ENCODE measurements around the gene MACROD2. TPM values are rescaled to one million over a fixed set of nuclear protein-coding genes. Genes with fewer than 3 reads are reported as not detected.

MACROD2 gene
- total and polyA plus RNA-seq, 11 donors, result 0.54 to 5.4 (median 2.4) TPM

- Histone ChIP-seq H3K27ac (no peak overlapping the region), H3K9me3 (peaks cover 0 to 13% (median 0%) of the 10 kb centered on the region in 12 donors), H3K36me3 (no peaks in the 10 kb centered on the region), H3K4me3 (no peak overlapping the region), H3K4me1 (no peaks in the 10 kb centered on the region), H3K27me3 (no peaks in the 10 kb centered on the region)
- 66 to 92% (median 89%) methylated on average over 3 of the region's 3 CpGs for WGBS, 4 donors
- DNase-seq (no peak), ATAC-seq (no peak)
- TF ChIP-seq CTCF (IDR thresholded peaks at IDR 0.05), result no peak
- no peak for TF ChIP-seq POLR2A (IDR thresholded peaks at IDR 0.05)
- intact Hi-C loops (cut with DNase I), result loop anchor here in 1 of 10 donors (10.0 kb wide), 1 partner anchor 66 kb away; no protein-coding TSS in a partner anchor
Measured at GRCh38 chr20:14198416-14198815, 203.1 kb downstream of the MACROD2 start.

- DNase-seq (no peak), ATAC-seq (no peak)
- no peaks in the 10 kb centered on the region for H3K36me3 ChIP-seq
- H3K27me3 ChIP-seq, result no peaks in the 10 kb centered on the region
- no peak overlapping the region for H3K27ac ChIP-seq
- intact Hi-C loops (cut with DNase I), result loop anchor here in 1 of 10 donors (10.0 kb wide), 1 partner anchor 66 kb away; no protein-coding TSS in a partner anchor
- H3K9me3 ChIP-seq, result peaks cover 0 to 13% (median 0%) of the 10 kb centered on the region in 12 donors
- H3K4me3 ChIP-seq, result no peak overlapping the region
- no peaks in the 10 kb centered on the region for H3K4me1 ChIP-seq
- 36 to 45% (median 42%) methylated on average over 2 of the region's 2 CpGs for WGBS, 4 donors
- TF ChIP-seq CTCF (IDR thresholded peaks at IDR 0.05) (no peak), POLR2A (IDR thresholded peaks at IDR 0.05) (no peak)
Measured at GRCh38 chr20:14199111-14199510, 203.8 kb downstream of the MACROD2 start.

DNA sequence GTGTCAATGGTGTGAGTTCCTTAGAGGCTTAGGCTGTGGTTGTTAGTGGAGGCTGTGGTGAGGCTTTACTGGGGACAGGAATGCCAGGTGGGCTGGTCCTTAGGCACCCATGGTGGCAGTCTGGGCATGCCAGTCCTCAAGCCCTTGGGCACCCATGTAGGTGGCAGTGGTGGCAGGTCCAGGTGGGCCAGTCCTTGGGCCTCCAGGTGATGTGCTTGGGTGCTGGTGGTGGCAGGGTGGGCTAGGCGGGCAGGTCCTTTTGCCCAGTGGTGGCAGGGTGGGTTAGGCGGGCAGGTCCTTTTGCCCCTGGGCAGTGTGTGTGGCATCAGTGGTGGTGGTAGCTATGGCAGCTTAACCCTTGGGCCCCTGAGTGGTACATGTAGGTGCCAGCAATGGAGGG is 208.3 kb downstream of the MACROD2 start:
- 77 to 100% (median 94%) methylated on average over 2 of the region's 2 CpGs for WGBS, 4 donors
- H3K9me3 ChIP-seq, result peaks cover 0 to 13% (median 0%) of the 10 kb centered on the region in 12 donors
- TF ChIP-seq CTCF (IDR thresholded peaks at IDR 0.05) (no peak), POLR2A (IDR thresholded peaks at IDR 0.05) (no peak)
- H3K4me1 ChIP-seq, result no peaks in the 10 kb centered on the region
- no peak for ATAC-seq
- intact Hi-C loops (cut with DNase I), result no loop called here
- H3K27me3 ChIP-seq, result no peaks in the 10 kb centered on the region
- H3K36me3 ChIP-seq, result no peaks in the 10 kb centered on the region
- H3K4me3 ChIP-seq, result no peak overlapping the region
- no peak for DNase-seq
- H3K27ac ChIP-seq, result no peak overlapping the region

DNA sequence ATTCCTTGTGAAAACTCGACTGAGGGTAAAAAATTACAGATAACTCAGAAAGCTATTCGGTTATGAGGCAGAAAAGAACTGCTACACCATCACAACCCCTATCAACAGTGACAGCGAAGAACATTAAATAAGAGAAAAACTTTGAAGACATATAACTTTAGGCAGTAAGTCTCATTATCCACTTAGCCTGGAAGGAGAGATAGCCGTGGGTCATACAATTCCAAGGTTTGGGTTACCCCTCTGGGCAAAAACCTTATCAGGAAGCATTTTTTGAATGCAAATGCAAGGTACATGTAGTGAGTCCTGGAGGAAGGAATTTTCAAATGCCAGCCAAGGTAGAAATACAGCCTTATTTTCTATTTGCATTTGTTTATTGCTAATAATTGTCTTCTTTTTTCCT is 212.3 kb downstream of the MACROD2 start:
- H3K27ac ChIP-seq, result no peak overlapping the region
- no peaks in the 10 kb centered on the region for H3K27me3 ChIP-seq
- 40 to 60% (median 47%) methylated on average over 4 of the region's 4 CpGs for WGBS, 4 donors
- H3K4me3 ChIP-seq, result no peak overlapping the region
- TF ChIP-seq POLR2A (IDR thresholded peaks at IDR 0.05) (no peak), CTCF (IDR thresholded peaks at IDR 0.05) (no peak)
- no peaks in the 10 kb centered on the region for H3K4me1 ChIP-seq
- no peaks in the 10 kb centered on the region for H3K36me3 ChIP-seq
- ATAC-seq (no peak), DNase-seq (no peak)
- intact Hi-C loops (cut with DNase I), result no loop called here
- H3K9me3 ChIP-seq, result peaks cover 0 to 8% (median 0%) of the 10 kb centered on the region in 12 donors
